Measurements from ENCODE around the gene SEMA5B.

GRCh38 chr3:122993124-122993978, 34.2 kb downstream of the SEMA5B start:
- no peak for TF ChIP-seq POLR2A (IDR thresholded peaks at IDR 0.05)
- TF ChIP-seq CTCF (IDR thresholded peaks at IDR 0.05): no peak
